ENCODE measurements around the gene BRD2. TPM values are rescaled to one million over a fixed set of nuclear protein-coding genes. Genes with fewer than 3 reads are reported as not detected.

BRD2 gene
- total RNA-seq, 1 donor from 2014 or later: 312 TPM

- Mint-ChIP-seq H3K9me3 (no peaks in the 10 kb centered on the region), H3K4me1 (peaks cover 16% of the 10 kb centered on the region), H3K27me3 (ENCODE audit: low read depth) (peaks cover 47% of the 10 kb centered on the region), H3K4me3 (peak within 1 kb of the TSS; percentile 62), H3K36me3 (ENCODE audit: low read depth) (no peaks in the 10 kb centered on the region), H3K27ac (ENCODE audit: unreplicated experiment) (no peak within 1 kb of the TSS)
- TF ChIP-seq CTCF (conservative IDR thresholded peaks at IDR 0.05): no peak
- DNase-seq (ENCODE audit: low read depth, low spot score): peak; percentile 42
Measured at GRCh38 chr6:33008944-33009861, 40.8 kb downstream of the BRD2 start, which contains the start of gene HLA-DOA. Gene HLA-DOA (minus strand): TSS chr6:33009591.

GRCh38 chr6:33010356-33010755 is 42.0 kb downstream of the BRD2 start:
- Mint-ChIP-seq H3K27ac (ENCODE audit: unreplicated experiment) (no peak overlapping the region), H3K9me3 (no peaks in the 10 kb centered on the region)
- no peak for TF ChIP-seq CTCF (conservative IDR thresholded peaks at IDR 0.05)

GRCh38 chr6:33013608-33014007 is 45.2 kb downstream of the BRD2 start:
- TF ChIP-seq CTCF (conservative IDR thresholded peaks at IDR 0.05): no peak
- Mint-ChIP-seq H3K4me1 (peaks cover 14% of the 10 kb centered on the region), H3K36me3 (ENCODE audit: low read depth) (no peaks in the 10 kb centered on the region), H3K27ac (ENCODE audit: unreplicated experiment) (no peak overlapping the region), H3K4me3 (no peak overlapping the region), H3K27me3 (ENCODE audit: low read depth) (peaks cover 59% of the 10 kb centered on the region), H3K9me3 (no peaks in the 10 kb centered on the region)
- no peak for DNase-seq (ENCODE audit: low read depth, low spot score)

More at GRCh38 chr6:33010356-33010755, 42.0 kb downstream of the BRD2 start:
- peaks cover 20% of the 10 kb centered on the region for H3K4me1 Mint-ChIP-seq
- H3K27me3 Mint-ChIP-seq (ENCODE audit: low read depth): peaks cover 47% of the 10 kb centered on the region
- H3K4me3 Mint-ChIP-seq: no peak overlapping the region
- no peak for DNase-seq (ENCODE audit: low read depth, low spot score)
- no peaks in the 10 kb centered on the region for H3K36me3 Mint-ChIP-seq (ENCODE audit: low read depth)

DNA sequence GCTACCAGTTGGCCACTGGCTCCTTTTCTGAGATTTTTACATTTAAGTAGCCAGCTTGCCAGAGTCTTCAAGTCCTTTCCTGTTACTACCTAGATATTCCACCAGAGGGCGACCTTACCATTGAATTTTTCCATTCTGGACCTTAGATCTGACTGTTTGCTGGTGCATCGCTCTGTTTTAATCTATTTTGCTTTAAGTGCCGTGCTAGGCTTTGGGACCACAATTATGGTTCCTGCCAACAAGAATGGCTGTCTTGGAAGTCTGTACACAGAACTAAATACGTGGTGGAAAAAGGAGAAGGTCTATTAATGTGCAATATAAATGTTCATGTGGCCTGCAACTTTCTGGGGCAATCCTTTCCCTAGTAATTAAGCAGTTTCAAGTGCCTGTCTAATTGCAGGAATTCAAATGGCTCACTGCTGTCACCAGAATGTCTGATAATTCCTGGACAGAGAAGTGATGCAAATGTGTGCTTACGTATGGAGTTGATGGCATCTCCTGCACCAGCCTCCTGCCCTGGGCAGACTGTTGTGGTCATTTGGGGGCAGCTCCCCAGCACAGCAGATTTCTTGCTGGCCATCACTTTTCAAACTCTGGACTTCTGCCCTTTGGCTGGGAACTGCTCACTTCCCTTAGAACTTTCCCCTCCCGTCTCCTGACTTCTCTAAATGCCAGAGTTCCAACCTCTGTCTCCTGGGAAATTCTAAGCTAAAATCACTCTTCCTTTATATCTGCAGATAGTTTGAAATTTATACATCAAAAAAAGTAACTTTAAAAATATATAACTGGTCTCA is 46.6 kb downstream of the BRD2 start:
- peak; percentile 51 for DNase-seq (ENCODE audit: low read depth, low spot score)
- peak; percentile 82 for TF ChIP-seq CTCF (conservative IDR thresholded peaks at IDR 0.05)
- H3K9me3 Mint-ChIP-seq: no peaks in the 10 kb centered on the region
- no peaks in the 10 kb centered on the region for H3K36me3 Mint-ChIP-seq (ENCODE audit: low read depth)
- no peak overlapping the region for H3K27ac Mint-ChIP-seq (ENCODE audit: unreplicated experiment)
- H3K27me3 Mint-ChIP-seq (ENCODE audit: low read depth): peaks cover 64% of the 10 kb centered on the region
- H3K4me3 Mint-ChIP-seq: no peak overlapping the region
- H3K4me1 Mint-ChIP-seq: peaks cover 4% of the 10 kb centered on the region

- H3K4me1 Mint-ChIP-seq: peaks cover 4% of the 10 kb centered on the region
- TF ChIP-seq CTCF (conservative IDR thresholded peaks at IDR 0.05): no peak
- H3K27me3 Mint-ChIP-seq (ENCODE audit: low read depth): peaks cover 71% of the 10 kb centered on the region
- DNase-seq (ENCODE audit: low read depth, low spot score): no peak
- H3K4me3 Mint-ChIP-seq: no peak overlapping the region
- no peaks in the 10 kb centered on the region for H3K36me3 Mint-ChIP-seq (ENCODE audit: low read depth)
- no peak overlapping the region for H3K27ac Mint-ChIP-seq (ENCODE audit: unreplicated experiment)
- no peaks in the 10 kb centered on the region for H3K9me3 Mint-ChIP-seq
Measured at GRCh38 chr6:33015798-33016197, 47.4 kb downstream of the BRD2 start.
